Iris pigment epithelial cell (primary cell): ENCODE measurements around the gene FGD3.
"Not testable (repeated sequence)": the region's sequence is repeated elsewhere in the genome, so short reads cannot be mapped to it uniquely, and the experiment has no call there.

ENCODE experiments used
- DNase-seq: peaks from one replicate; pipeline ENCODE4 v3.0.0-alpha.2; 2011; ENCODE audit warnings: low read depth

FGD3 gene

GRCh38 chr9:92947268-92948037, at the start of gene FGD3:
TSS of gene FGD3 (plus strand) at chr9:92947523. CDS start at chr9:92976257, 28,734 bp downstream.
- peak; percentile 19 for DNase-seq

- DNase-seq = not testable (repeated sequence)
These were observed 42.2 kb upstream of the FGD3 start for GRCh38 chr9:92905137-92905536.

GRCh38 chr9:92911511-92912475, 35.5 kb upstream of the FGD3 start:
- peak; percentile 41 for DNase-seq

GRCh38 chr9:92917176-92917800, 30.0 kb upstream of the FGD3 start:
- no peak for DNase-seq

GRCh38 chr9:92920437-92920836, 26.9 kb upstream of the FGD3 start:
- DNase-seq = no peak

- DNase-seq = no peak
These were observed 15.7 kb upstream of the FGD3 start for GRCh38 chr9:92931606-92932005.

- DNase-seq = no peak
These were observed 13.0 kb upstream of the FGD3 start for GRCh38 chr9:92934321-92934720.

GRCh38 chr9:92938025-92938424, 9.3 kb upstream of the FGD3 start:
- DNase-seq = no peak

- DNase-seq = no peak
These were observed 5.5 kb upstream of the FGD3 start for GRCh38 chr9:92941861-92942260.

- no peak for DNase-seq
These were observed 4.4 kb upstream of the FGD3 start for GRCh38 chr9:92942688-92943616.

- no peak for DNase-seq
These were observed 2.4 kb upstream of the FGD3 start for GRCh38 chr9:92944921-92945320.

GRCh38 chr9:92945796-92946195, 1.5 kb upstream of the FGD3 start:
- DNase-seq = no peak

GRCh38 chr9:92948038-92948534, 763 bp downstream of the FGD3 start:
- DNase-seq = no peak

- DNase-seq = no peak
These were observed 1.3 kb downstream of the FGD3 start for GRCh38 chr9:92948632-92949031.

- no peak for DNase-seq
These were observed 2.1 kb downstream of the FGD3 start for GRCh38 chr9:92949266-92949982.

GRCh38 chr9:92950359-92950955, 3.1 kb downstream of the FGD3 start:
- no peak for DNase-seq

GRCh38 chr9:92952906-92953610, 5.7 kb downstream of the FGD3 start:
- DNase-seq = no peak

GRCh38 chr9:92954049-92954861, 6.9 kb downstream of the FGD3 start:
- DNase-seq = peak; percentile 14

- no peak for DNase-seq
These were observed 7.6 kb downstream of the FGD3 start for GRCh38 chr9:92954886-92955285.
